OCI-LY1 (cell line): ENCODE measurements around the gene PRTN3.

Experiments
- EZH2 ChIP-seq: fragments of 200-600 bp; sonication (generic), shearing (Covaris generic); IDR thresholded peaks from 2 replicates; pipeline ENCODE4 v1.8.0; 2017; ENCODE audit warnings: borderline replicate concordance, mixed run types, mild to moderate bottlenecking, antibody characterized with exemption, low read length, moderate library complexity, mixed read lengths
- TF ChIP-seq, protein P1 (sequence below): fragments of 200-600 bp; sonication (generic), shearing (Covaris generic); IDR thresholded peaks from 2 replicates; pipeline ENCODE4 v1.5.1; 2017; ENCODE audit warnings: mild to moderate bottlenecking, antibody characterized with exemption, low read length, moderate library complexity, mixed read lengths

DNA sequence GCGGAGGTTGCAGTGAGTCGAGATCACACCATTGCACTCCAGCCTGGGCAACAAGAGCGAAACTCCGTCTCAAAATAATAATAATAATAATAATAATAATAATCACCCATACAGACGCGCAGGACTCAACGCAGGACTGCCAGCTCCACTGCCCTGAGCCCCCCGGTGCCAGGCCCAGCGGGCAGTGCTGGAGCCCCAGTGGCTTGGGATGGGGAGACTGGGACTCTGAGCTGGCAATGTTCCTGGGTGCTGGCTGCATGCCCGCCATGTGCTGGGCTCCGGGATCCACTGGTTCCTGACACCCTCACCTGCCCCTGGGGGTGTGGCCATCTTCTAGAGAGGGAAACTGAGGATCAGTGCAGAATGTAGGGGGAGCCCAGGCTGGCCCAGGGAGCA is 13.5 kb upstream of the PRTN3 start:
- TF ChIP-seq, protein P1, sequence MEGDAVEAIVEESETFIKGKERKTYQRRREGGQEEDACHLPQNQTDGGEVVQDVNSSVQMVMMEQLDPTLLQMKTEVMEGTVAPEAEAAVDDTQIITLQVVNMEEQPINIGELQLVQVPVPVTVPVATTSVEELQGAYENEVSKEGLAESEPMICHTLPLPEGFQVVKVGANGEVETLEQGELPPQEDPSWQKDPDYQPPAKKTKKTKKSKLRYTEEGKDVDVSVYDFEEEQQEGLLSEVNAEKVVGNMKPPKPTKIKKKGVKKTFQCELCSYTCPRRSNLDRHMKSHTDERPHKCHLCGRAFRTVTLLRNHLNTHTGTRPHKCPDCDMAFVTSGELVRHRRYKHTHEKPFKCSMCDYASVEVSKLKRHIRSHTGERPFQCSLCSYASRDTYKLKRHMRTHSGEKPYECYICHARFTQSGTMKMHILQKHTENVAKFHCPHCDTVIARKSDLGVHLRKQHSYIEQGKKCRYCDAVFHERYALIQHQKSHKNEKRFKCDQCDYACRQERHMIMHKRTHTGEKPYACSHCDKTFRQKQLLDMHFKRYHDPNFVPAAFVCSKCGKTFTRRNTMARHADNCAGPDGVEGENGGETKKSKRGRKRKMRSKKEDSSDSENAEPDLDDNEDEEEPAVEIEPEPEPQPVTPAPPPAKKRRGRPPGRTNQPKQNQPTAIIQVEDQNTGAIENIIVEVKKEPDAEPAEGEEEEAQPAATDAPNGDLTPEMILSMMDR: no peak
- no peak for TF ChIP-seq EZH2
